Measurements from ENCODE around the gene PLA2G12A. TPM values are rescaled to one million over a fixed set of nuclear protein-coding genes. Genes with fewer than 3 reads are reported as not detected.

PLA2G12A gene
- 26.0 TPM for total RNA-seq

GRCh38 chr4:109729718-109730618 is at the start of gene PLA2G12A:
TSS of gene PLA2G12A (minus strand) at chr4:109730070. CDS start at chr4:109729809, 261 bp downstream.

GRCh38 chr4:109702950-109703663 is 26.8 kb downstream of the PLA2G12A start, which contains the start of gene CASP6:
TSS of gene CASP6 (minus strand) at chr4:109703445. CDS start at chr4:109703395, 50 bp downstream.

Small RNAs within 50 kb of the gene (small RNA-seq; reads per million reads assigned to genes)
- gene HIGD1AP14 (ENCODE audit: low replicate concordance), result not detected

Other genes starting within 250 kb of the PLA2G12A start
- 31.0 TPM for gene MCUB, start 169.8 kb downstream of the PLA2G12A start, total RNA-seq
- gene CASP6, start 26.6 kb downstream of the PLA2G12A start, total RNA-seq, result 17.2 TPM
- gene CFI, start 71.9 kb upstream of the PLA2G12A start, total RNA-seq, result 1.6 TPM
- gene GAR1, start 85.7 kb upstream of the PLA2G12A start, total RNA-seq, result 6.3 TPM
- 0.31 TPM for gene RRH, start 97.9 kb upstream of the PLA2G12A start, total RNA-seq
- 0.31 TPM for gene LRIT3, start 118.0 kb upstream of the PLA2G12A start, total RNA-seq
- gene EGF, start 182.8 kb upstream of the PLA2G12A start, total RNA-seq, result 0.31 TPM

Data from parietal lobe (tissue), 2 donors.